Measurements from ENCODE around the gene FBXO48.

- no peak for TF ChIP-seq CTCF (IDR thresholded peaks at IDR 0.05)
- no peak for TF ChIP-seq POLR2A (IDR thresholded peaks at IDR 0.05)
Measured at GRCh38 chr2:68468801-68469200, 1.7 kb upstream of the FBXO48 start.
